Choroid plexus epithelial cell (primary cell): ENCODE results near the gene KRT27.
A peak's percentile ranks its signal among the peaks of the same experiment; 100 is the strongest.

Experiments
- DNase-seq: peaks from one replicate; pipeline ENCODE4 v3.0.0-alpha.2; 2010; ENCODE audit warnings: low read depth
- H3K4me3 ChIP-seq: 2 replicates; pipeline ENCODE4 v1.5.1; 2011; ENCODE audit warnings: low read depth, mild to moderate bottlenecking, control low read depth, low read length, moderate library complexity
- TF ChIP-seq, protein P1 (sequence below): conservative IDR thresholded peaks from 2 replicates; pipeline ENCODE4 v1.5.1; 2011; ENCODE audit warnings: low read depth, mild to moderate bottlenecking, control low read depth, inconsistent platforms, low read length, moderate library complexity

The KRT27 gene, protein sequence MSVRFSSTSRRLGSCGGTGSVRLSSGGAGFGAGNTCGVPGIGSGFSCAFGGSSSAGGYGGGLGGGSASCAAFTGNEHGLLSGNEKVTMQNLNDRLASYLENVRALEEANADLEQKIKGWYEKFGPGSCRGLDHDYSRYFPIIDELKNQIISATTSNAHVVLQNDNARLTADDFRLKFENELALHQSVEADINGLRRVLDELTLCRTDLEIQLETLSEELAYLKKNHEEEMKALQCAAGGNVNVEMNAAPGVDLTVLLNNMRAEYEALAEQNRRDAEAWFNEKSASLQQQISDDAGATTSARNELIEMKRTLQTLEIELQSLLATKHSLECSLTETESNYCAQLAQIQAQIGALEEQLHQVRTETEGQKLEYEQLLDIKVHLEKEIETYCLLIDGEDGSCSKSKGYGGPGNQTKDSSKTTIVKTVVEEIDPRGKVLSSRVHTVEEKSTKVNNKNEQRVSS

DNA sequence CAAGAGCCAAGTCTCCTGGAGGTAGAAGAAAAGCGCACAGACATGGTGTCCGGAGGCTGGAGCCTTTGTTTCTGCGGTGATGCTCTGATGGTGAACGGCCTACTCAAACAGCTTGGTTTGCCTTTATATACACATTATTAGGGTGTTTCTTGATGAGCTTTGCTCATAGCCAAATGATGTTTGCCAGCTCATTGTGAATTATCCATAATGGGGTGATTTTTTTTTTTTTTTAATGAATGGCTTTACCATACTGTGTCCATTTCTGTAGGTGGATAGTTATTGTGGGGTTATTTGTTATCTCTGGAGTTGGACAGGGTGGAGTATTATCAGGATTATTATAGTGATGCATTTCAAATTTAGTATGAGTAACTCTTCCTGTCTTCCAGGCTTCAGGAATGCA lies at the start of gene KRT27:
Gene KRT27, minus strand, starts transcription at position 101 of the 400 bp plus-strand sequence. Its CDS starts 57 bp downstream, at position 44.
- no peak within 1 kb of the TSS for H3K4me3 ChIP-seq

DNA sequence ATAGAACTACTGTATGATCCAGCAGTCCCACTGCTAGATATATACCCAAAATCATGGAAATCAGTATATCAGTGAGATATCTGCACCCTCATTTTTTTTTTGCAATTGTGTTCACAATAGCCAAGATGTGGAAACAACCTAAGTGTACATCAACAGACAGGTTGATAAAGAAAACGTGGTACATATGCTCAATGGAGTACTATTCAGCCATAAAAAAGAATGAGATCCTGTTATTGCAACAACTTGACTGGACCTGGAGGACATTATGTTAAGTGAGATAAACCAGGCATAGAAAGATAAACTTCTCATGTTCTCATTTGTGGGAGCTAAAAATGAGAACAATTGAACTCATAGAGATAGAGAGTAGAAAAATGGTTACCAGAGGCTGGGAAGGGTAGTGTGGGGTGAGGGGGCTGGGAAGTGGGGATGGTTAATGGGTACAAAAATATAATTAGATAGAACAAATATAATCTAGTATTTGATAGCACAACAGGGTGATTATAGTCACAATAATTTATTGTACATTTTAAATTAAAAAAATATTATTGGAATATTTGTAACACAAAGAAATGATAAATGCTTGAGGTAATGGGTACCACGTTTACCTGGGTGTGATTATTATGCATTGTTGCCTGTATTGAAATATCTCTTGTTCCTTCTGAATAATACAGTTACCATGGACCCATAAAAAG lies 47.9 kb upstream of the KRT27 start:
- TF ChIP-seq, protein P1, sequence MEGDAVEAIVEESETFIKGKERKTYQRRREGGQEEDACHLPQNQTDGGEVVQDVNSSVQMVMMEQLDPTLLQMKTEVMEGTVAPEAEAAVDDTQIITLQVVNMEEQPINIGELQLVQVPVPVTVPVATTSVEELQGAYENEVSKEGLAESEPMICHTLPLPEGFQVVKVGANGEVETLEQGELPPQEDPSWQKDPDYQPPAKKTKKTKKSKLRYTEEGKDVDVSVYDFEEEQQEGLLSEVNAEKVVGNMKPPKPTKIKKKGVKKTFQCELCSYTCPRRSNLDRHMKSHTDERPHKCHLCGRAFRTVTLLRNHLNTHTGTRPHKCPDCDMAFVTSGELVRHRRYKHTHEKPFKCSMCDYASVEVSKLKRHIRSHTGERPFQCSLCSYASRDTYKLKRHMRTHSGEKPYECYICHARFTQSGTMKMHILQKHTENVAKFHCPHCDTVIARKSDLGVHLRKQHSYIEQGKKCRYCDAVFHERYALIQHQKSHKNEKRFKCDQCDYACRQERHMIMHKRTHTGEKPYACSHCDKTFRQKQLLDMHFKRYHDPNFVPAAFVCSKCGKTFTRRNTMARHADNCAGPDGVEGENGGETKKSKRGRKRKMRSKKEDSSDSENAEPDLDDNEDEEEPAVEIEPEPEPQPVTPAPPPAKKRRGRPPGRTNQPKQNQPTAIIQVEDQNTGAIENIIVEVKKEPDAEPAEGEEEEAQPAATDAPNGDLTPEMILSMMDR: no peak
- DNase-seq: no peak
- H3K4me3 ChIP-seq: no peak overlapping the region

More for the DNA sequence above, at the start of gene KRT27:
- DNase-seq: no peak
- TF ChIP-seq, protein P1: no peak

DNA sequence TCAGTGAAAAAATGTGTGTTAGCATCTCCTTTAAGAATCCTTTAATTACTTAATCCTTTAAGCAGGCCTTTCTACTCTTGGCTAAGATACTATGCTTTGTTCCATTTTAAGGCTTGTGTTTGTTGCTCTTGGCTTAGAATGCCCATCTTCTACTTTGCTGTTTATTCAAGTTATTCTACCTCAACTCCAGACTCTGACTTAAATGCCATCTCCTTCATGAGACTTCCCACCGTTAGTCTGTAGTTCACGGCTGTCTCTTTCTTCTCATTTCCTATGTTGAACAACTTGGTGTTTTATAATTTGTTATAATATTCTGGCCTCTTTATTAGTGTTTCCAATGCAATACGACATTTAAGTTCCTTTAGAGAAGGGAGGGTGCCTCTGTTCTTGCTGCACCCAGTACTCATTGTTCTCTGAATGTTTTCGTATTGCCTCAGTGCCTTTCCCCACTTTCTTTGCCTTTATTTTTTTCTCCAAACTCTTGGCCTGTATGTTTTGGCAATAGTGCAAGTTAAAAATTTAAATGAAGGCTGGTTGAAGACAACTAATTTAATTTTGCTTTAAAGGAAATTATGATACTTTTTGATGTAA lies 46.2 kb upstream of the KRT27 start:
- DNase-seq: peak; percentile 79
- TF ChIP-seq, protein P1: no peak
- no peak overlapping the region for H3K4me3 ChIP-seq

DNA sequence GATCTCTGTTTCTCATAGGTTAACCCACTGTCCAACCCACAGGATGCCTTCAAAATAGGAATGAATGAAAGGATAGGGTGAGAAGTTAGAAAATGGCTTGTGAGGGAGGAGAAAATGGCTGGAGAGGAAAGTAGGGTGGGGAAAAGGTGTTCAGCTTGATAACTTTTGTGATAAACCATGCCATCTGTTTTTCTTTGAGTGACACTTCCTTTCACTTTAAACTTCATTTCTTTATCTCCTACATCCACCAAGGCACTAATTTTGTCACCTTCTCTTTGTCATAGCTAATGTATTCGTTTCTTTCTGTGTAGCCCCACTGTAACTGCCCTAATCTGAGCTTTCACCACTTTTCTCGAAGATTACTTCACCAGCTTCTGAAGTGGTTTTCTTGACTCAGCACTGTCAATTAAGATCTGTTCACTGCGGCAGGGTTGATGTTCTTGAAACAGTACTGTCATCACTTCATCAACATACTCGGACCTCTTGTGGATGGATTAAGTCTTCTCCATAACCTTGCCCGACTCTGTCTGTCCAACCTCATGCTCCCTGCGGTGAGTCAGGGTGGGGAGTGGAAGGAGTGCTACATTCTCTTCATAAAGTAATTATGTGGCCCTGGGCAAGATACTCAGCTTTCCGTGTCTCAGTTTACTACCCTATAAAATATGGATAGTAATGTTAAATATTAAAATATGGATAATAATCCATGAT lies 45.5 kb upstream of the KRT27 start:
- TF ChIP-seq, protein P1: no peak
- DNase-seq: peak; percentile 88
- peak overlapping the region; percentile 6 for H3K4me3 ChIP-seq

DNA sequence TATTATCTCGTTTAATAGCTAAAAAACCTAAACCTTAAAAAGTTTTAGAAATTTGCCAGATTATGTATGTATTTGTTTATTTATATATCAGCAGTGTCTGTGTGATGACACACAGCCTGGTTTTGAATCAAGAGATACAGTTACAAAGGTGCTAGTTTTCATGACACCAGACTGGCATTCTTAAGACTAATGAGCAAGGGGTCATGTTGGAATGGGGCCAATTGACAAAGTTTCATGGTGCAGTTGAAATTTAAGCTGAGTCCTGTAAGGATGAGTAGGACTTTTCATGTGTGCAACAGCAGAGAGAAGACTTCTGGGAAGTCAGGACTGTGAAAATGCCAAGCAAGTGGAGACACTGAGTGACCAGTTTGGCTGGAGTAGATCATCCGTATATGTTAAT lies 43.2 kb upstream of the KRT27 start:
- H3K4me3 ChIP-seq: no peak overlapping the region
- DNase-seq: peak; percentile 10
- TF ChIP-seq, protein P1: no peak

DNA sequence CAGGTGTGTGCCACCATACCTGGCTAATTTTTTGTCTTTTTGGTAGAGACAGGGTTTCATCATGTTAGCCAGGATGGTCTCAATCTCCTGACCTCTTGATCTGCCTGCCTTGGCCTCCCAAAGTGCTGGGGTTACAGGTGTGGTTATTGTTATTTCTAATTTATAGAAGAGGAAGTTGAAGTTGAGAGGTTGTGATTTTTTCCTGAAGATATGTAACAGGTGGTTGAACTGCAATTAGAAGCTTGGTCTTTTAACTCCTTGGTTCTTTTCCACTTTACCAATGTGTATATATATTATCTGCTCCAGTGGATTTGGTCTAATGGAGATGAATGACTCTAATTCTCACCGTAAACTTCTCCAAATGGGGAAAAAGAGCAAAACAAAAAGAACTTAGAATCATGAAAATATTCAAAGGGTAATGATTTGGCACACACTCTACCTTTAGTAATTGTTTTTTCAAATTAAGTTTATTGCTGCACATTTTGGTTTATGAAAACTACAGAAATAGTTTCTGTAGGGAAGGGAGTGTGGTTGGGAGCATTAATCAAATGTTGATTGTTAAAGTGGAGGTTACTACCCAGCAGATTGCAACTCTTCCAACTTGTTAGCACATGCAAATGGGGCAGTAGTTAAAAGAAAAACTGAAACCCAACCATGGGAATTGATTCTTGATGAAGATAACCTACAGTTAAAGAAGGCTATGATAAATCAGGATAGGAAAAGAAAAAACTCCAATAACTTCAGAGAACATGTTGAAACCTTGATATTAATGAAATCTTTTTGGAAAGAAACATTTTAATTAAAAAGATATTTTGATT lies 41.9 kb upstream of the KRT27 start:
- H3K4me3 ChIP-seq: no peak overlapping the region
- DNase-seq: no peak
- TF ChIP-seq, protein P1: no peak
